ENCODE results near the gene ADAP2. TPM values are rescaled to one million over a fixed set of nuclear protein-coding genes. Genes with fewer than 3 reads are reported as not detected.

ADAP2 gene
- total and polyA plus RNA-seq, 10 of the 15 experiments (the other 5 are each of a cell fraction or from before 2014, with no cell fraction given): 0.15 to 13.6 (median 6.8) TPM

- no TSS peak for BruUV-seq (replicated peaks)
- peaks cover 6% of the 10 kb centered on the region for H3K4me1 ChIP-seq (ENCODE audit: control insufficient read depth, insufficient read depth, low read length)
- H3K27ac ChIP-seq (ENCODE audit: control insufficient read depth, insufficient read depth): no peak overlapping the region
- no peaks in the 10 kb centered on the region for H4K20me1 ChIP-seq (ENCODE audit: control insufficient read depth, insufficient read depth)
- H3K4me3 ChIP-seq: no peak overlapping the region
- ChIA-PET CTCF (interaction anchor here (0.5 to 1.3 kb wide), 3 partner anchors 13 to 87 kb away, joined by 3 read pairs; no protein-coding TSS in a partner anchor), RAD21 (ENCODE audit: unreplicated experiment) (interaction anchor here (0.9 kb wide), 1 partner anchor 13 kb away, joined by 3 read pairs; no protein-coding TSS in a partner anchor), POLR2A (interaction anchor here (0.6 kb wide), 1 partner anchor 606 kb away, joined by 4 read pairs; no protein-coding TSS in a partner anchor), SMC1A (ENCODE audit: uncharacterized antibody, unreplicated experiment) (interaction anchor here (0.6 to 2.6 kb wide), 2 partner anchors 10 to 12 kb away, joined by 3 to 7 read pairs; no protein-coding TSS in a partner anchor)
- no peak overlapping the region for H3K4me2 ChIP-seq (ENCODE audit: control insufficient read depth, insufficient read depth)
- no peak for FAIRE-seq
- H3K9ac ChIP-seq (ENCODE audit: control insufficient read depth, insufficient read depth, low read length): no peak overlapping the region
- intact Hi-C loops (cut with micrococcal nuclease; ENCODE audit: unreplicated experiment): no loop called here
- in situ Hi-C loops (cut with MboI): no loop called here
- H3K79me2 ChIP-seq (ENCODE audit: control insufficient read depth, insufficient read depth, low read length): no peaks in the 10 kb centered on the region
- no peaks in the 10 kb centered on the region for H3K36me3 ChIP-seq (ENCODE audit: control insufficient read depth in 2 of 2, insufficient read depth in 2 of 2, low read length in 1 of 2)
- no peaks in the 10 kb centered on the region for H3K9me3 ChIP-seq (replicated peaks; ENCODE audit: control insufficient read depth, insufficient read depth, low read length)
- H2AFZ ChIP-seq (ENCODE audit: control insufficient read depth, low read depth, low read length): no peak overlapping the region
- DNase-seq (ENCODE audit: low read depth, low spot score): no peak
- TF ChIP-seq MEF2A (IDR thresholded peaks at IDR 0.05; ENCODE audit: insufficient read depth, low read depth, low read length): no peak
- no peak for TF ChIP-seq ZNF217 (IDR thresholded peaks at IDR 0.05)
- WGBS (ENCODE audit: insufficient coverage, insufficient replicate concordance, low lambda C conversion rate, missing lambda C conversion rate): 77% methylated on average over 4 of the region's 5 CpGs
- peaks cover 0 to under 1% of the 10 kb centered on the region in 2 experiments; a peak in 2 of 4 replicates for H3K27me3 ChIP-seq (replicated peaks in 1 of 2; ENCODE audit: control insufficient read depth in 2 of 2, insufficient read depth in 2 of 2, low read length in 1 of 2)
- ATAC-seq: no peak
Measured at GRCh38 chr17:30927756-30928155, 6.0 kb downstream of the ADAP2 start.

GRCh38 chr17:30928584-30928983 lies 6.8 kb downstream of the ADAP2 start:
- Histone ChIP-seq H3K36me3 (ENCODE audit: control insufficient read depth in 2 of 2, insufficient read depth in 2 of 2, low read length in 1 of 2) (no peaks in the 10 kb centered on the region), H3K4me2 (ENCODE audit: control insufficient read depth, insufficient read depth) (no peak overlapping the region), H3K27ac (ENCODE audit: control insufficient read depth, insufficient read depth) (no peak overlapping the region), H3K27me3 (replicated peaks in 1 of 2; ENCODE audit: control insufficient read depth in 2 of 2, insufficient read depth in 2 of 2, low read length in 1 of 2) (no peaks in the 10 kb centered on the region; a peak in 1 of 4 replicates), H3K9me3 (replicated peaks; ENCODE audit: control insufficient read depth, insufficient read depth, low read length) (no peaks in the 10 kb centered on the region), H2AFZ (ENCODE audit: control insufficient read depth, low read depth, low read length) (no peak overlapping the region), H4K20me1 (ENCODE audit: control insufficient read depth, insufficient read depth) (no peaks in the 10 kb centered on the region), H3K4me1 (ENCODE audit: control insufficient read depth, insufficient read depth, low read length) (peaks cover 6% of the 10 kb centered on the region), H3K4me3 (no peak overlapping the region), H3K9ac (ENCODE audit: control insufficient read depth, insufficient read depth, low read length) (no peak overlapping the region), H3K79me2 (ENCODE audit: control insufficient read depth, insufficient read depth, low read length) (no peaks in the 10 kb centered on the region)
- TF ChIP-seq HDAC6 (IDR thresholded peaks at IDR 0.05; ENCODE audit: unreplicated experiment): no peak
- no peak for TF ChIP-seq ZNF622 (IDR thresholded peaks at IDR 0.05)
- no peak for TF ChIP-seq TCF7 (IDR thresholded peaks at IDR 0.05; ENCODE audit: borderline replicate concordance)
- no peak for TF ChIP-seq NR2C1 (IDR thresholded peaks at IDR 0.05)
- intact Hi-C loops (cut with micrococcal nuclease; ENCODE audit: unreplicated experiment) (no loop called here), in situ Hi-C loops (cut with MboI) (no loop called here)
- WGBS (ENCODE audit: insufficient coverage, insufficient replicate concordance, low lambda C conversion rate, missing lambda C conversion rate): 97% methylated on average over 3 of the region's 3 CpGs
- POLR2A ChIA-PET: no interaction called here
- BruUV-seq (replicated peaks): no TSS peak
- SMC1A ChIA-PET (ENCODE audit: uncharacterized antibody, unreplicated experiment): interaction anchor here (2.6 kb wide), 1 partner anchor 9 kb away, joined by 7 read pairs; no protein-coding TSS in a partner anchor
- ATAC-seq (no peak), DNase-seq (ENCODE audit: low read depth, low spot score) (no peak), FAIRE-seq (no peak)
- RAD21 ChIA-PET (ENCODE audit: unreplicated experiment): no interaction called here
- CTCF ChIA-PET: interaction anchor here (1.3 kb wide), 1 partner anchor 14 kb away, joined by 3 read pairs; no protein-coding TSS in a partner anchor

Data from GM12878 (cell line).